HCT116 (cell line): ENCODE data around the gene SNAPC4. TPM values are rescaled to one million over a fixed set of nuclear protein-coding genes. Genes with fewer than 3 reads are reported as not detected.

Experiments
- ATAC-seq: fragments of 200-7000 bp; cut with Tn5 transposase; 2 replicates; pipeline ENCODE4 v1.9.1; 2020; ENCODE audit warnings: mild to moderate bottlenecking, moderate library complexity
- BruUV-seq: library from RNA; stranded (reverse); fragments of 400-500 nt; replicated peaks from 2 replicates; lab custom pipeline; 2021; lab: Mats Ljungman, UMichigan
- CTCF ChIA-PET: fragments of 300-600 bp; sonication (Branson Sonifier 250); formaldehyde crosslinking; loops from one replicate; lab custom pipeline; 2021; ENCODE audit warnings: antibody characterized with exemption; lab: Charles Lee
- POLR2A ChIA-PET: fragments of 300-600, 350-600 bp; sonication (Branson Sonifier 250); formaldehyde crosslinking; loops from one replicate; lab custom pipeline; 2021; ENCODE audit warnings: antibody characterized with exemption; lab: Charles Lee
- RAD21 ChIA-PET, 2 experiments: fragments of 300-600 bp; sonication (Branson Sonifier 250); formaldehyde crosslinking; loops; one replicate each; lab custom pipeline; 2023; ENCODE audit warnings: low total read pairs in 2 of 2; ENCODE audit not compliant: uncharacterized antibody in 2 of 2, unreplicated experiment in 2 of 2, low non-redundant PET in 1 of 2; lab: Charles Lee
- DNase-seq: peaks from one replicate; pipeline ENCODE4 v3.0.0-alpha.2; 2010; ENCODE audit warnings: low read depth, low spot score
- H2AFZ ChIP-seq: fragments of 200-600 bp; shearing (Covaris generic), sonication (generic); 2 replicates; pipeline ENCODE4 v1.6.1; 2017; ENCODE audit warnings: low read depth, mixed run types, mixed read lengths, antibody characterized with exemption, low read length; ENCODE audit not compliant: poor library complexity, severe bottlenecking
- H3K27ac ChIP-seq: 2 replicates; pipeline ENCODE4 v1.5.1; 2012; ENCODE audit warnings: low read depth, low read length
- H3K27me3 ChIP-seq: fragments of 200-600 bp; sonication (generic); 2 replicates; pipeline ENCODE4 v1.6.1; 2016; ENCODE audit warnings: mixed run types, low read length, mixed read lengths; ENCODE audit not compliant: insufficient read depth
- H3K36me3 ChIP-seq, 2 experiments: fragments of 200-500 bp in 1 of 2; fragments of 200-600 bp in 1 of 2; sonication (Bioruptor generic) in 1 of 2; sonication (generic) in 1 of 2; 2 replicates each; pipeline versions ENCODE4 v1.5.1 to v1.6.1; 2014 to 2016; ENCODE audit warnings: low read length in 2 of 2, inconsistent platforms in 1 of 2, mixed read lengths in 1 of 2, mixed run types in 1 of 2; ENCODE audit not compliant: insufficient read depth in 2 of 2, control insufficient read depth in 1 of 2
- H3K4me1 ChIP-seq, 2 experiments: fragments of 200-600 bp in 1 of 2; sonication (generic) in 1 of 2; 2 replicates each; pipeline versions ENCODE4 v1.5.1 to v1.6.1; 2012 to 2017; ENCODE audit warnings: low read length in 2 of 2, inconsistent platforms in 1 of 2, mild to moderate bottlenecking in 1 of 2, mixed read lengths in 1 of 2, mixed run types in 1 of 2, moderate library complexity in 1 of 2; ENCODE audit not compliant: insufficient read depth in 2 of 2, control insufficient read depth in 1 of 2
- H3K4me2 ChIP-seq: fragments of 200-600 bp; sonication (generic); 2 replicates; pipeline ENCODE4 v1.6.1; 2017; ENCODE audit warnings: mixed run types, low read length, mixed read lengths
- H3K4me3 ChIP-seq, 2 experiments: fragments of 200-600 bp in 1 of 2; sonication (generic) in 1 of 2; replicated peaks in 1 of 2; 2 replicates each; pipeline ENCODE4 v1.5.1; 2011 to 2016; ENCODE audit warnings: low read length in 2 of 2, control low read depth in 1 of 2, low read depth in 1 of 2, mild to moderate bottlenecking in 1 of 2, mixed read lengths in 1 of 2, mixed run types in 1 of 2
- H3K79me2 ChIP-seq: fragments of 200-600 bp; sonication (generic); 2 replicates; pipeline ENCODE4 v1.6.1; 2017; ENCODE audit warnings: mild to moderate bottlenecking, mixed run types, low read length, moderate library complexity, mixed read lengths; ENCODE audit not compliant: insufficient read depth
- H3K9ac ChIP-seq: fragments of 200-600 bp; sonication (generic); 2 replicates; pipeline ENCODE4 v1.6.1; 2016; ENCODE audit warnings: low read length, mixed read lengths
- H3K9me2 ChIP-seq: fragments of 200-600 bp; sonication (generic), shearing (Covaris generic); 2 replicates; pipeline ENCODE4 v1.6.1; 2017; ENCODE audit warnings: mixed run types, mild to moderate bottlenecking, moderate library complexity; ENCODE audit not compliant: insufficient read depth
- H3K9me3 ChIP-seq, 2 experiments: fragments of 200-500 bp in 1 of 2; fragments of 200-600 bp in 1 of 2; sonication (Bioruptor generic) in 1 of 2; sonication (generic) in 1 of 2; 2 replicates each; pipeline ENCODE4 v1.6.1; 2014 to 2017; ENCODE audit warnings: low read length in 2 of 2, mixed read lengths in 2 of 2, inconsistent platforms in 1 of 2, low read depth in 1 of 2, mild to moderate bottlenecking in 1 of 2, mixed run types in 1 of 2, moderate library complexity in 1 of 2; ENCODE audit not compliant: control insufficient read depth in 1 of 2, insufficient read depth in 1 of 2
- H4K20me1 ChIP-seq: fragments of 200-600 bp; sonication (generic), shearing (Covaris generic); 2 replicates; pipeline ENCODE4 v1.6.1; 2017; ENCODE audit warnings: mixed run types, mild to moderate bottlenecking, moderate library complexity; ENCODE audit not compliant: insufficient read depth
- CBX3 ChIP-seq: IDR thresholded peaks from 2 replicates; pipeline ENCODE4 v1.6.1; 2012; ENCODE audit warnings: low read depth
- CTCF ChIP-seq, 3 experiments: fragments of 200-600 bp in 1 of 3; sonication (generic) in 1 of 3; IDR thresholded peaks in 2 of 3; conservative IDR thresholded peaks in 1 of 3; 2 replicates each; pipeline ENCODE4 v1.5.1; 2012 to 2017; ENCODE audit warnings: low read depth in 2 of 3, low read length in 2 of 3, antibody characterized with exemption in 1 of 3, borderline replicate concordance in 1 of 3, control low read depth in 1 of 3, mild to moderate bottlenecking in 1 of 3, mixed read lengths in 1 of 3, mixed run types in 1 of 3, moderate library complexity in 1 of 3; ENCODE audit not compliant: insufficient read depth in 1 of 3
- EGR1 ChIP-seq: IDR thresholded peaks from 2 replicates; pipeline ENCODE4 v1.6.1; 2012; ENCODE audit warnings: low read depth
- ELF1 ChIP-seq: IDR thresholded peaks from 2 replicates; pipeline ENCODE4 v1.6.1; 2012; ENCODE audit warnings: low read depth, borderline replicate concordance
- EZH2 ChIP-seq: fragments of 200-600 bp; sonication (generic); IDR thresholded peaks from 2 replicates; pipeline ENCODE4 v1.6.1; 2017; ENCODE audit warnings: antibody characterized with exemption, mixed run types
- FOSL1 ChIP-seq: IDR thresholded peaks from 2 replicates; pipeline ENCODE4 v1.6.1; 2012; ENCODE audit warnings: low read depth
- JUND ChIP-seq: IDR thresholded peaks from 2 replicates; pipeline ENCODE4 v1.6.1; 2012
- MAX ChIP-seq: IDR thresholded peaks from 2 replicates; pipeline ENCODE4 v1.6.1; 2012
- POLR2A ChIP-seq: IDR thresholded peaks from 2 replicates; pipeline ENCODE4 v1.7.0; 2011; ENCODE audit warnings: borderline replicate concordance; ENCODE audit not compliant: insufficient read depth, insufficient read length; ENCODE audit errors: extremely low read depth
- POLR2AphosphoS5 ChIP-seq: IDR thresholded peaks from 2 replicates; pipeline ENCODE4 v1.6.1; 2011; ENCODE audit warnings: mild to moderate bottlenecking, low read depth, low read length, moderate library complexity
- RAD21 ChIP-seq: IDR thresholded peaks from 2 replicates; pipeline ENCODE4 v1.6.1; 2012; ENCODE audit warnings: low read depth, mild to moderate bottlenecking
- REST ChIP-seq: IDR thresholded peaks from 2 replicates; pipeline ENCODE4 v1.6.1; 2012; ENCODE audit warnings: low read depth
- SIN3A ChIP-seq: IDR thresholded peaks from 2 replicates; pipeline ENCODE4 v1.6.1; 2012; ENCODE audit warnings: low read depth
- SP1 ChIP-seq: IDR thresholded peaks from 2 replicates; pipeline ENCODE4 v1.6.1; 2012; ENCODE audit warnings: low read depth
- SRF ChIP-seq: IDR thresholded peaks from 2 replicates; pipeline ENCODE4 v1.6.1; 2012; ENCODE audit warnings: low read depth
- TCF7L2 ChIP-seq: IDR thresholded peaks from 2 replicates; pipeline ENCODE4 v1.7.0; 2011; ENCODE audit warnings: borderline replicate concordance, inconsistent platforms; ENCODE audit not compliant: insufficient read depth, insufficient read length; ENCODE audit errors: extremely low read depth
- YY1 ChIP-seq: IDR thresholded peaks from 2 replicates; pipeline ENCODE4 v1.6.1; 2011; ENCODE audit warnings: low read length, low read depth, moderate library complexity, mild to moderate bottlenecking; ENCODE audit not compliant: insufficient replicate concordance; ENCODE audit errors: extremely low read depth
- ZNF274 ChIP-seq: fragments of 200-500 bp; sonication (Bioruptor generic); IDR thresholded peaks from 2 replicates; pipeline ENCODE4 v1.6.1; 2014; ENCODE audit warnings: mild to moderate bottlenecking, low read depth, low read length, inconsistent platforms
- intact Hi-C: fragments of 100-400 bp; cut with micrococcal nuclease; formaldehyde crosslinking; loops from 2 replicates; pipeline ENCODE4 v1.10.0; 2022
- total RNA-seq: library from RNA; stranded (reverse); gene quantifications from one replicate; pipeline ENCODE4 v1.2.1, GENCODE V29; 2021; ENCODE audit not compliant: unreplicated experiment

Gene SNAPC4
- total RNA-seq, 1 experiment from 2014 or later: 20.4 TPM

- TF ChIP-seq EZH2 (no peak), FOSL1 (no peak), POLR2A (no peak), RAD21 (no peak), ZNF274 (no peak), ELF1 (no peak), SP1 (no peak), CTCF (IDR thresholded peaks at IDR 0.05 in 2 of 3, conservative IDR thresholded peaks at IDR 0.05 in 1 of 3; ENCODE audit: borderline replicate concordance in 1 of 3, insufficient read depth in 1 of 3, low read depth in 2 of 3, low read length in 2 of 3) (no peak), EGR1 (no peak), YY1 (no peak), SIN3A (no peak), POLR2AphosphoS5 (no peak), JUND (no peak), SRF (no peak), CBX3 (no peak), TCF7L2 (no peak), REST (no peak), MAX (no peak)
- Histone ChIP-seq H3K27me3 (no peaks in the 10 kb centered on the region), H3K4me3 (no peak overlapping the region), H3K4me1 (peaks cover 7 to 16% of the 10 kb centered on the region in 2 experiments), H2AFZ (no peak overlapping the region), H4K20me1 (no peaks in the 10 kb centered on the region), H3K9me3 (no peaks in the 10 kb centered on the region), H3K36me3 (peaks cover 42 to 61% of the 10 kb centered on the region in 2 experiments), H3K27ac (no peak overlapping the region), H3K4me2 (no peak overlapping the region), H3K79me2 (peaks cover 60% of the 10 kb centered on the region), H3K9me2 (no peaks in the 10 kb centered on the region), H3K9ac (no peak overlapping the region)
- DNase-seq: no peak
- ATAC-seq: no peak
- RAD21 ChIA-PET: no interaction called here
- intact Hi-C loops: no loop called here
- BruUV-seq: no TSS peak
- CTCF ChIA-PET: no interaction called here
- POLR2A ChIA-PET: no interaction called here
Observed at GRCh38 chr9:136396219-136396515, 3.8 kb downstream of the SNAPC4 start.
